ENCODE data around the gene HIVEP3.

The HIVEP3 gene

GRCh38 chr1:41783189-41783639 is 135.5 kb downstream of the HIVEP3 start (continued):
- TF ChIP-seq REST (tag by site-specific recombination; IDR thresholded peaks at IDR 0.05) (no peak), ZNF626 (tag by site-specific recombination; IDR thresholded peaks at IDR 0.05) (no peak), FEZF1 (tag by site-specific recombination; IDR thresholded peaks at IDR 0.05) (peak; percentile 95), ZNF404 (tag by site-specific recombination; IDR thresholded peaks at IDR 0.05) (no peak), KLF1 (tag by site-specific recombination; IDR thresholded peaks at IDR 0.05) (no peak), KLF7 (tag by site-specific recombination; IDR thresholded peaks at IDR 0.05; ENCODE audit: borderline replicate concordance) (no peak), INSM2 (tag by site-specific recombination; IDR thresholded peaks at IDR 0.05) (peak; percentile 94), ZNF692 (tag by site-specific recombination; IDR thresholded peaks at IDR 0.05) (peak; percentile 66), SP3 (tag by site-specific recombination; IDR thresholded peaks at IDR 0.05) (no peak), HOXA7 (CRISPR knock-in tag; IDR thresholded peaks at IDR 0.05; ENCODE audit: borderline replicate concordance) (no peak), ZNF624 (tag by site-specific recombination; IDR thresholded peaks at IDR 0.05) (no peak), PRDM4 (tag by site-specific recombination; IDR thresholded peaks at IDR 0.05) (peak; percentile 79), ZNF544 (tag by site-specific recombination; IDR thresholded peaks at IDR 0.05) (no peak), ZBTB6 (tag by site-specific recombination; IDR thresholded peaks at IDR 0.05) (no peak), HIC1 (tag by site-specific recombination; IDR thresholded peaks at IDR 0.05) (peak; percentile 85), YY2 (tag by site-specific recombination; IDR thresholded peaks at IDR 0.05) (no peak), ZNF776 (tag by site-specific recombination; IDR thresholded peaks at IDR 0.05; ENCODE audit: borderline replicate concordance) (no peak), ZNF239 (tag by site-specific recombination; IDR thresholded peaks at IDR 0.05) (no peak), ZNF501 (tag by site-specific recombination; IDR thresholded peaks at IDR 0.05) (no peak; the same call in 1 of the 2 replicates), ZNF510 (tag by site-specific recombination; IDR thresholded peaks at IDR 0.05; ENCODE audit: insufficient replicate concordance) (no peak), KLF17 (tag by site-specific recombination; IDR thresholded peaks at IDR 0.05) (peak; percentile 98), ZEB2 (tag by site-specific recombination; IDR thresholded peaks at IDR 0.05) (peak; percentile 96), ZNF623 (tag by site-specific recombination; IDR thresholded peaks at IDR 0.05) (no peak), KLF10 (tag by site-specific recombination; IDR thresholded peaks at IDR 0.05) (0 out of 2 replicates have a peak, but pooled peaks have one; percentile 23), ZNF670 (tag by site-specific recombination; IDR thresholded peaks at IDR 0.05; ENCODE audit: low read depth) (no peak), ZFP69B (tag by site-specific recombination; IDR thresholded peaks at IDR 0.05) (0 out of 2 replicates have a peak, but pooled peaks have one; percentile 53)

Data from HEK293 (cell line).